ENCODE results near the gene RGP1. TPM values are rescaled to one million over a fixed set of nuclear protein-coding genes. Genes with fewer than 3 reads are reported as not detected.

Gene RGP1
- total and polyA plus RNA-seq, 9 of the 15 experiments (the other 6 are each of a cell fraction or from before 2014, with no cell fraction given): 0.42 to 13.8 (median 6.7) TPM

- H2AFZ ChIP-seq (ENCODE audit: low read depth, low read length): no peak overlapping the region
- no peaks in the 10 kb centered on the region for H3K9me3 ChIP-seq (replicated peaks; ENCODE audit: control insufficient read depth, insufficient read depth, low read depth, low read length)
- in situ Hi-C loops (cut with MboI) (no loop called here), intact Hi-C loops (cut with micrococcal nuclease) (no loop called here)
- H3K9ac ChIP-seq (ENCODE audit: insufficient read depth in 1 of 2, low read depth in 2 of 2, low read length in 2 of 2): no peak overlapping the region
- WGBS (ENCODE audit: insufficient coverage, low coverage, missing lambda C conversion rate): 90% methylated on average over 6 of the region's 6 CpGs
- FAIRE-seq: no peak
- H3K79me2 ChIP-seq (ENCODE audit: control insufficient read depth, insufficient read depth, low read length): no peaks in the 10 kb centered on the region
- DNase-seq (ENCODE audit: extremely low read depth in 1 of 4, low spot score in 3 of 4): no peak
- H3K27me3 ChIP-seq (ENCODE audit: control insufficient read depth in 2 of 2, insufficient read depth in 2 of 2, low read length in 2 of 2): no peaks in the 10 kb centered on the region
- no peaks in the 10 kb centered on the region for H3K9me1 ChIP-seq (ENCODE audit: control insufficient read depth, insufficient read depth, low read length)
- peaks cover 90% of the 10 kb centered on the region; the same call in 2 of the 3 replicates for H3K36me3 ChIP-seq (ENCODE audit: control insufficient read depth, insufficient read depth, low read length)
- ChIA-PET POLR2A (interaction anchor here (1.2 to 2.5 kb wide), 5 partner anchors 9 to 50 kb away, joined by 3 to 17 read pairs (median 4); partner anchors contain the start of genes CREB3 and TLN1), CTCF (ENCODE audit: low intra/inter-chr PET ratio) (no interaction called here)
- peak; percentile 20; the same call in 1 of the 2 replicates for TF ChIP-seq POLR2G (IDR thresholded peaks at IDR 0.05; ENCODE audit: low read depth, low read length)
- TF ChIP-seq SP2 (IDR thresholded peaks at IDR 0.05; ENCODE audit: extremely low read depth, low read depth, low read length, poor library complexity, severe bottlenecking): no peak
- no peak overlapping the region for H3K4me3 ChIP-seq
- no peak overlapping the region for H3K4me2 ChIP-seq (ENCODE audit: insufficient read depth, low read length)
- no peaks in the 10 kb centered on the region for H4K20me1 ChIP-seq (replicated peaks; ENCODE audit: control insufficient read depth, insufficient read depth, low read length)
- H3K4me1 ChIP-seq (replicated peaks in 1 of 2; ENCODE audit: control insufficient read depth in 2 of 2, insufficient read depth in 2 of 2, low read length in 2 of 2): no peaks in the 10 kb centered on the region
- no TSS peak for BruUV-seq (replicated peaks)
- no peak for ATAC-seq
- no peak overlapping the region for H3K27ac ChIP-seq (ENCODE audit: extremely low read depth, low read depth, low read length)
Observed at GRCh38 chr9:35714123-35714522, 35.0 kb upstream of the RGP1 start.

- TF ChIP-seq POLR2G (IDR thresholded peaks at IDR 0.05; ENCODE audit: low read depth, low read length): peak; percentile 54; the same call in 1 of the 2 replicates
- TF ChIP-seq NR2F6 (CRISPR knock-in tag; IDR thresholded peaks at IDR 0.05): no peak
- no peak for TF ChIP-seq MAZ (CRISPR knock-in tag; conservative IDR thresholded peaks at IDR 0.05 in 1 of 2, IDR thresholded peaks at IDR 0.05 in 1 of 2)
- TF ChIP-seq KLF16 (IDR thresholded peaks at IDR 0.05): no peak
- TF ChIP-seq CREB5 (CRISPR knock-in tag; IDR thresholded peaks at IDR 0.05): no peak
- no peak for TF ChIP-seq GTF2E2 (tag; IDR thresholded peaks at IDR 0.05)
- peak; percentile 35; the same call in 1 of the 2 replicates for TF ChIP-seq RBFOX2 (IDR thresholded peaks at IDR 0.05; ENCODE audit: low read depth, low read length)
- TF ChIP-seq HOXB6 (CRISPR knock-in tag; IDR thresholded peaks at IDR 0.05; ENCODE audit: borderline replicate concordance): no peak
- no peak for TF ChIP-seq SNIP1 (IDR thresholded peaks at IDR 0.05; ENCODE audit: low read depth)
- TF ChIP-seq PRMT5 (CRISPR knock-in tag; IDR thresholded peaks at IDR 0.05): no peak
- TF ChIP-seq STAT5B (CRISPR knock-in tag; IDR thresholded peaks at IDR 0.05): no peak
- no peak for TF ChIP-seq ARNT (IDR thresholded peaks at IDR 0.05)
- H3K27me3 ChIP-seq (ENCODE audit: control insufficient read depth in 2 of 2, insufficient read depth in 2 of 2, low read length in 2 of 2): no peaks in the 10 kb centered on the region
- H4K20me1 ChIP-seq (replicated peaks; ENCODE audit: control insufficient read depth, insufficient read depth, low read length): no peaks in the 10 kb centered on the region
- H3K79me2 ChIP-seq (ENCODE audit: control insufficient read depth, insufficient read depth, low read length): no peaks in the 10 kb centered on the region
- in situ Hi-C loops (cut with MboI) (no loop called here), intact Hi-C loops (cut with micrococcal nuclease) (no loop called here)
- no peak for ATAC-seq
- H3K4me2 ChIP-seq (ENCODE audit: insufficient read depth, low read length): no peak overlapping the region
- POLR2A ChIA-PET: interaction anchor here (0.6 to 1.9 kb wide), 6 partner anchors 9 to 100 kb away, joined by 3 to 6 read pairs (median 4); partner anchors contain the start of genes CREB3 and TLN1
- peaks cover 92% of the 10 kb centered on the region; the same call in 2 of the 3 replicates for H3K36me3 ChIP-seq (ENCODE audit: control insufficient read depth, insufficient read depth, low read length)
- 100% methylated on average over 10 of the region's 13 CpGs for WGBS (ENCODE audit: insufficient coverage, low coverage, missing lambda C conversion rate)
- BruUV-seq (replicated peaks): no TSS peak
- no peak overlapping the region for H3K9ac ChIP-seq (ENCODE audit: insufficient read depth in 1 of 2, low read depth in 2 of 2, low read length in 2 of 2)
- H3K9me1 ChIP-seq (ENCODE audit: control insufficient read depth, insufficient read depth, low read length): no peaks in the 10 kb centered on the region
- no peak for FAIRE-seq
- no peak overlapping the region for H2AFZ ChIP-seq (ENCODE audit: low read depth, low read length)
- no peaks in the 10 kb centered on the region for H3K4me1 ChIP-seq (replicated peaks in 1 of 2; ENCODE audit: control insufficient read depth in 2 of 2, insufficient read depth in 2 of 2, low read length in 2 of 2)
- no peak overlapping the region for H3K4me3 ChIP-seq
- no peak for DNase-seq (ENCODE audit: extremely low read depth in 1 of 4, low spot score in 3 of 4)
- H3K27ac ChIP-seq (ENCODE audit: extremely low read depth, low read depth, low read length): no peak overlapping the region
- CTCF ChIA-PET (ENCODE audit: low intra/inter-chr PET ratio): no interaction called here
- no peaks in the 10 kb centered on the region for H3K9me3 ChIP-seq (replicated peaks; ENCODE audit: control insufficient read depth, insufficient read depth, low read depth, low read length)
Observed at GRCh38 chr9:35714579-35715252, 34.4 kb upstream of the RGP1 start.
